Measurements from ENCODE around the gene STAC3.
"Not testable (repeated sequence)": the region's sequence is repeated elsewhere in the genome, so short reads cannot be mapped to it uniquely, and the experiment has no call there.

STAC3 gene

GRCh38 chr12:57250956-57251355 lies at the start of gene STAC3:
STAC3 (minus strand) TSS chr12:57251187; CDS start chr12:57249636, 1,551 bp downstream.
- no peak for DNase-seq

GRCh38 chr12:57299514-57300016 lies 48.6 kb upstream of the STAC3 start:
- DNase-seq, result no peak

GRCh38 chr12:57296291-57296690 lies 45.3 kb upstream of the STAC3 start:
- no peak for DNase-seq

- not testable (repeated sequence) for DNase-seq
Measured at GRCh38 chr12:57282073-57282472, 31.1 kb upstream of the STAC3 start.

GRCh38 chr12:57280211-57281062 lies 29.4 kb upstream of the STAC3 start:
- no peak for DNase-seq

- DNase-seq, result no peak
Measured at GRCh38 chr12:57278465-57279381, 27.7 kb upstream of the STAC3 start.

- no peak for DNase-seq
Measured at GRCh38 chr12:57276935-57277563, 26.1 kb upstream of the STAC3 start.

GRCh38 chr12:57276233-57276632 lies 25.2 kb upstream of the STAC3 start:
- DNase-seq, result not testable (repeated sequence)

- DNase-seq, result no peak
Measured at GRCh38 chr12:57273516-57273915, 22.5 kb upstream of the STAC3 start.

DNA sequence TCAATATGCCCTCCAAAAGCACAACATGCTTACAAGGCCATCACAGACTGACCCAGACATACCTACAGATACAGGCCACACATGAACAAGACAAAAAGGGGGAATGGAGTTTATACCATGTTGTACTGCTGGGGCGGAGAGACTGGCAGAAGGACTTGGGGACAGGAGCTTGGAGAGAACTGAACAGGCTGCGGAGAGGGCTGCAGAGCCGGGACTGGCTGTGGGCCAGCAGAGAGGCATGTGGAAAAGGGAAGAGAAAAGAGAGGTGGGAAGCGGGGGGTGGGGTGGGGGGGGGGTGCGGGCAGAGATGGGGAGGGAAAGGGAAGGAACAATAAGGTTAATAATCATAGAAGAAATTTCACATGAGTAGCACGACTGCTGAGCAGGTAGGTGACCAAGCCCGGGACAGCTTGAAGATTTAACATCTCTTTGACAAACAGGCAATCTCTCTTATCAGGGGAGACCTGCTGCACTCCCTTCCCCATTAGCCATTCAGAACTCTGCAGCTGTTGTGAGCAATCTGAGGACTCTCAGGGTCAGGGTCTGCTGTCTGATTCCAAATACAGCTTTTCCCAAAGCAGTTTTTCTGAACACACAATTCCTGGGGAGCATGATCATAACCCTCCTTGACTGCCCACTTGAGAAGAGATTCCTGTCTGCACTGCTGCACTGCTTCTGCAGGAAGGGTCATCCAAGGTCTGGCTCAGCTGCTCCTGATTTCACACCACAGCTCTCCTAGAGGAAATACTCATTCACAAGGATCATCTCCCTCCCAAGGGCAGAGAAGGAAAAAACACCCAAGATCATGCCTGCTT lies 21.6 kb upstream of the STAC3 start:
- no peak for DNase-seq

GRCh38 chr12:57270966-57271470 lies 20.0 kb upstream of the STAC3 start:
- no peak for DNase-seq

- no peak for DNase-seq
Measured at GRCh38 chr12:57268264-57268663, 17.3 kb upstream of the STAC3 start.

DNA sequence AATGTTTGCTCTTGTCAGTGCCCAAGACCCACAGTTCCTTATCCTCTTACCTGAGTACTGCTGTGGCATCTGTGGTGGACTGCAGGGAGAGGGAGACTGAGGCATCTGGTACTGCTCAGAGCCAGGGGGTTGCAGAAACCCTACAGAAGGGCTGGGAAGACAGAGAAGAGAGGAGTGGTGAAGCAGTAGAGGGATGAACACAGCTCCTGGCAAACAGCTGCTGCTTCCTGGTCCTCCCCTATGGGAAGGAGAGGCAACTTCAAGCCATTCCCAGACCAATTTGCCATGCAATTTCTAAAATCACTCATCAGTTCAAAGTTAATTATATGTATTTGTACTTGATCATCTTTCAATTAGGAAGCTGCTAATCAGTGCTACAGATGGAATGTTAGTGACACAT lies 15.7 kb upstream of the STAC3 start:
- DNase-seq, result no peak

DNA sequence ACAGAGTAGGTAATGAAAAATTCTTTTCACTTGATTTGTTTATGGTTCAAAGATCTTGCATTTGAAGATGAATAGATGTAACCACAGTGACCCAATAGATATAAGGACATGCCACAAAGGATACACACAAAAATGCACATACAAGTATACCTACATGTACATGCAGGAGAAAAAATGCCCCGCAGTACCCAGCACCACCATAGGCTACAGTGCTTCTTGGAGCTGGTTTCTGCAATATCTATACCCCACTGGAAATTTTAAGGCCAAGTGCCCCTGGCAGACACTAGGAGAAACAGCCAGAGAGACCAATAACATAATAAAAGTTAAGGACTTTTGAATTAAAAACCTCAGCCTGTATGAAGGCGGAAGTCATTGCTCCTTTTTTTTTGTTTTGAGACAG lies 12.1 kb upstream of the STAC3 start:
- DNase-seq, result no peak

DNA sequence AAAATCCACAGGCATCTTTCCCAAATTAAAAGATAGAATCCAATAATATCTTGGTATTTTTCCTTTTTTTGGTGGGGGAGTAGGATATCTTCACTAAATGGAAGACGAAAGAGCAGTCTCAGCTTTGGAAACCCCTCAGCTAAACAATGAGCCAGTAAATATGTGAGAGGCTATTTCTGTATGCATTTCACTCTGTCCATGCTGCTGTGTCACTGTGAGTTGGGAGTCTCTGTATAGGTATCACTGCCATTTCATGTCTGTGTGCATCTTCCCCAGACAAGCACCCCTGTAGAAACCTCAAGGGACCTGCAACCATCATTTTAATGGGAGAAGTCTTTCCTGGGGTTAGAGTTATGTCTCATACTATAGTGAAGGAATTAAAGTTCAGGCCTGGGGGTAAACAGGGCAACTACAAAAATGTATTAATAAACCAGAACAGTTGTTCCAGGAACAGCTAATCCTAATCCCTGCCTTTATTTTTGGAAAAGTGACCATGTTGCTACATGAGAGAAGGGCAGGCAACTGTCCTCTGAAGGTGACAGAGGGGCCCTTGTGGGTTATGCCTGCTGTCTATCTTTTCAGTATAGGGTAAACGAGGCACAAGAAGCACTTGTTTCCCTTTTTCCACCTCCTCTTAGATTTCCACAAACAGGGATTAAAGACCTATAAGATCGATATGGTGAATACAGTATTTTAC lies 11.3 kb upstream of the STAC3 start:
- DNase-seq, result no peak

DNA sequence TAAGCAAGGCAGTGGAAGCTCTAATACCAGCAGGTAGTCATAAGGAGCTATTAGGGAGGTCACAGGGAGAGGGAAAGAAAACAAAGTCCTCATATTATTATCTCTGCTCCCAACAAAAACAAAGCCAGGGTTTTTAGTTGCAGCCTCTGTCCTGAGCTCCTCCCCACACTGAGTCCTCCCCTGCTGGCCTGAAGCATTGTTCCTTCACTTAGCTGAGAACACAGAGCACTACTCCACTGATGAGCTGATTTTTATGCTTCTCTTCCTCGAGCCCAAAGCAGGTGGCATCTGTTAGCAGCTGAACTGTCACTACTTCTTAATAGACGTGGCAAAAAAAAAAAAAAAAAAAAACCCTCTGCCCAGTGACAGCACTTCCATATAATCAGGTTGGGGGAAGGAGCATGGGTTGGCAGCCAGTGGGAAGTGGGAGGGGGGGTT lies 10.5 kb upstream of the STAC3 start:
- no peak for DNase-seq

- no peak for DNase-seq
Measured at GRCh38 chr12:57260366-57260765, 9.4 kb upstream of the STAC3 start.

DNA sequence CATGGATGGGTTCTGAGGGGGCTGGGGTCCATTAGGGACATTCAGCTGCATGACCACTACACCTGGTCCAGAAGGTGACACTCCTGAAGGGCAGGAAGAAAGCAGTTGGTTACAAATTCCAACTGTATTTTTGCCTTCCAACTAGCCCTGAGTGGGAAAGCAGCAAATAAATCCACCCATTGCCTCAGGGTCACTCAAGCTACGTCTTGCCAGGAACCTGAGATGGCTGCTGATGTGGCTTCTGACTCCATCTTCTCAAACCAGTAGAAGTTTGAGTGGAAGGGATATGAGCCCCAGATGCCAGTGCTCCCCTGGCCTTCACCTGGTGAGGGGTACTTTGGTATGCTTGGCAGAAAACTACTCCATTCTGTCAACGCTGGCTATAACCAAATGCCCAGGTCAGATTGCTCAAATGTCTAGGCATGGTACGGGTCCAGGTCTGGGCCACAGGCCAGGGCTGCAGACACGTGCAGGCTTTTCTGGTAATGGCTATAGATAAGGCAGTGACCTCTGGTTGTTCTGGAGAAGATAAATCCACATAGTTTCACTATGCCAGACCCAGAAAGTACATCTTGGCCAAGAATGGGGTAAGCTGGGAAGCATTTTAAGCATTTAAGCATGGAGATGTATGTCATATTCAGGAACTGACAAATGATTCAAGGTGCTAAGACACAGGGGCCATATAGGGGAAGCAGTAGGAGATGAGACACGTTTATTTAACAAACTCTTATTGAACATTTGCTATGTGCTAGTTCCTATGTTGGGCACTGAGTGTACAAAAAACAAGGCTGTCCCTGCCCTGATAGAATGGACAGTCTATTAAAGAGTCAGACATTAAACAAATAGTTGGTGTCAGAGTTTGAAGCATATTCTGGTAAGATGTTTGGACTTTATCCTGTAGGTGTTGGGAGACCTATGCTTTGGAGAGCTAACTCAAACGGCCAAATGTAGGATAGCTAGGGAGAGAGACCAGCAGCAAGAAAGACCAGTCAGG lies 8.3 kb upstream of the STAC3 start:
- no peak for DNase-seq

- DNase-seq, result no peak
Measured at GRCh38 chr12:57255916-57256315, 4.9 kb upstream of the STAC3 start.

All from NCI-H1930 (cell line).